ENCODE measurements around the gene JSRP1.

JSRP1 gene

DNA sequence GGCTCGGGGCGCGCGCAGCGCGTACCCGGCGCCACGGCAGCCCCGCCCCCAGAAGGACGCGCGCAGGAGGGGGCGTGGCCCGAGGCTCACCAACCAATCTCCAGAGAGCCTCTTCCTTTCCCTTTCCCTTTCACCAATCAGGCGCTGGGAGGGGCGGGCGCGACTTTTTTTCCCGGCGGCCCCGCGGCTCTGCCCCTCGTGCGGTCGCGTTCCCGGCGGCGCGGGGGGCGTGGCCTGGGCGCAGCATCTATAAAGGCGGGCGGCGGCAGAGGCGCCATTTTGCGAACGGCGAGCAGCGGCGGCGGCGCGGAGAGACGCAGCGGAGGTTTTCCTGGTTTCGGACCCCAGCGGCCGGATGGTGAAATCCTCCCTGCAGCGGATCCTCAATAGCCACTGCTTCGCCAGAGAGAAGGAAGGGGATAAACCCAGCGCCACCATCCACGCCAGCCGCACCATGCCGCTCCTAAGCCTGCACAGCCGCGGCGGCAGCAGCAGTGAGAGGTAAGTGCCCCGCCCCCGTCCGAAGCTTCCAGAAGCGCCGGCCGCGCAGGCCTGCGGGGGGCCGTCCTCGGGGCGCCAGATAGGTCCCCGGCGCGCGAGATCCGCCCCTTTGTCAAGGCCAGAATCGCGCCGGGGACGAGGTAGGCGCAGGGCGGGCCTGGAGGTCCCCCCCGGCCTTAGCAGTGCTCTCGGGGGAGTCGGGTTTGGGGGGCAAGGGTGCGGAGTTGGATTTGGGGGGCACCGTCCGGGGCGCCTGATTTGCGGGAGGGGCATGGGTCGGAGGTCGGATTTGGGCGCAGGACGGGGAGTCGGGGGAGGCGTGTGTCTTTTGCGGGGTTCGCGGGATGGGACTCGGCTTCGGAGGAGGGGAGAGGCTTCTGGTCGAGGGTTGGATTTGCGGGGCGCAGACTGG, 13.3 kb upstream of the JSRP1 start:
- CTCF ChIA-PET, result no interaction called here
- TF ChIP-seq ELF4 (IDR thresholded peaks at IDR 0.05) (peak; percentile 86), LEF1 (IDR thresholded peaks at IDR 0.05; ENCODE audit: borderline replicate concordance) (peak; percentile 73; the same call in 1 of the 2 replicates), ZNF384 (IDR thresholded peaks at IDR 0.05) (no peak)
- POLR2A ChIA-PET, result interaction anchor here (1.1 to 1.3 kb wide), 2 partner anchors 9 to 32 kb away, joined by 4 to 6 read pairs; no protein-coding TSS in a partner anchor
- peak; percentile 99 for DNase-seq (ENCODE audit: extremely low spot score)

DNA sequence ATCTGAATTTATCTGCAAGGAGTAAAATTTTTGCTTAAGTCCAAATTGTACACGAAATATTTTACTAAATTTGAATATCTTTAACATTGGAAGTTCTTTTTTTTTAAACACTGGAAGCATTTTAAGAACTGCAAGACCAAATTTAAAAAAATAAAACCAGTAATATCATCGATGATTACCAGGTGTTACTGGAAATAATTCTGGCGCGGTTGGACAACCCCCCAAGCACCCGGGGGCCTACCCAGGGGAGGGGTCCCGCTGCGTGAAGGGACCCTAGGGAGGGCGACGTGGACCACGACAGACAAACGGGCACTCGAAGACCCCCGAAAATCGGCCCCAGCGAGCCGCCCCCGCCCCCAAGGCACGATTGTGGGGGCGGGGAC, 12.6 kb upstream of the JSRP1 start:
- POLR2A ChIA-PET, result no interaction called here

DNA sequence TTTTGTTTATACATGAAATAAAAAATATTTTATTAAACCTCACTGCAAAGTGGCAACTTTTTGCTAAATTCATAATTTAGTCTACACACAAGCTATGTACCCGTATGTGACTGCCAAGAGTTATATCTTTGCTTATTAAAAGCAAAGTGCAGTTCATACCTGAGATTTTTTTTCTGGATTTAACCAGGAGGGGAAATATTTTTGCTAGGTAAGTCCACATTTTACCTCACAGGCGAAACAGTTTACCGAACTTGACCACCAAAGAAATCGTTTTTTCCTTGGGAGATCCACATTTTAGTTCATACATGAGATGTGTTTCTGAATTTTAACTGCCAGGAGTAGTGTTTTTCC, 12.2 kb upstream of the JSRP1 start:
- DNase-seq (ENCODE audit: extremely low spot score), result no peak
- POLR2A ChIA-PET, result interaction anchor here (0.7 kb wide), 1 partner anchor 9 kb away, joined by 3 read pairs; no protein-coding TSS in a partner anchor
- CTCF ChIA-PET, result no interaction called here
- TF ChIP-seq SP1 (IDR thresholded peaks at IDR 0.05), result no peak
- TF ChIP-seq TARDBP (IDR thresholded peaks at IDR 0.05), result no peak
- no peak for TF ChIP-seq SUZ12 (IDR thresholded peaks at IDR 0.05)
- TF ChIP-seq HDGF (IDR thresholded peaks at IDR 0.05; ENCODE audit: borderline replicate concordance), result no peak
- no peak for TF ChIP-seq BHLHE40 (IDR thresholded peaks at IDR 0.05; ENCODE audit: borderline replicate concordance)
- no peak for TF ChIP-seq NFRKB (IDR thresholded peaks at IDR 0.05)
- TF ChIP-seq, protein P1, sequence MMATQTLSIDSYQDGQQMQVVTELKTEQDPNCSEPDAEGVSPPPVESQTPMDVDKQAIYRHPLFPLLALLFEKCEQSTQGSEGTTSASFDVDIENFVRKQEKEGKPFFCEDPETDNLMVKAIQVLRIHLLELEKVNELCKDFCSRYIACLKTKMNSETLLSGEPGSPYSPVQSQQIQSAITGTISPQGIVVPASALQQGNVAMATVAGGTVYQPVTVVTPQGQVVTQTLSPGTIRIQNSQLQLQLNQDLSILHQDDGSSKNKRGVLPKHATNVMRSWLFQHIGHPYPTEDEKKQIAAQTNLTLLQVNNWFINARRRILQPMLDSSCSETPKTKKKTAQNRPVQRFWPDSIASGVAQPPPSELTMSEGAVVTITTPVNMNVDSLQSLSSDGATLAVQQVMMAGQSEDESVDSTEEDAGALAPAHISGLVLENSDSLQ (IDR thresholded peaks at IDR 0.05), result no peak
- no peak for TF ChIP-seq CTBP1 (IDR thresholded peaks at IDR 0.05; ENCODE audit: borderline replicate concordance)
- no peak for TF ChIP-seq ARNT (IDR thresholded peaks at IDR 0.05)
- no peak for TF ChIP-seq ZNF384 (IDR thresholded peaks at IDR 0.05)
- no peak for TF ChIP-seq FOXM1 (IDR thresholded peaks at IDR 0.05; ENCODE audit: borderline replicate concordance)
- TF ChIP-seq LEF1 (IDR thresholded peaks at IDR 0.05; ENCODE audit: borderline replicate concordance), result no peak
- no peak for TF ChIP-seq FOXK2 (IDR thresholded peaks at IDR 0.05)

More for the DNA sequence above, 12.6 kb upstream of the JSRP1 start:
- TF ChIP-seq SUZ12 (IDR thresholded peaks at IDR 0.05), result no peak
- TF ChIP-seq BHLHE40 (IDR thresholded peaks at IDR 0.05; ENCODE audit: borderline replicate concordance), result no peak
- TF ChIP-seq L3MBTL2 (conservative IDR thresholded peaks at IDR 0.05), result no peak
- no peak for TF ChIP-seq SP1 (IDR thresholded peaks at IDR 0.05)
- TF ChIP-seq FOXM1 (IDR thresholded peaks at IDR 0.05; ENCODE audit: borderline replicate concordance), result no peak; the same call in 1 of the 2 replicates
- no peak for TF ChIP-seq ARNT (IDR thresholded peaks at IDR 0.05)
- TF ChIP-seq LEF1 (IDR thresholded peaks at IDR 0.05; ENCODE audit: borderline replicate concordance), result no peak
- no peak for TF ChIP-seq HDGF (IDR thresholded peaks at IDR 0.05; ENCODE audit: borderline replicate concordance)
- no peak for TF ChIP-seq ELF4 (IDR thresholded peaks at IDR 0.05)
- TF ChIP-seq, protein P1 (IDR thresholded peaks at IDR 0.05), result no peak
- no peak for TF ChIP-seq FOXA1 (IDR thresholded peaks at IDR 0.05)
- no peak for TF ChIP-seq CTBP1 (IDR thresholded peaks at IDR 0.05; ENCODE audit: borderline replicate concordance)
- no peak for TF ChIP-seq ZNF384 (IDR thresholded peaks at IDR 0.05)
- no peak for TF ChIP-seq FOXK2 (IDR thresholded peaks at IDR 0.05)
- TF ChIP-seq TARDBP (IDR thresholded peaks at IDR 0.05), result no peak
- CTCF ChIA-PET, result no interaction called here
- DNase-seq (ENCODE audit: extremely low spot score), result no peak

DNA sequence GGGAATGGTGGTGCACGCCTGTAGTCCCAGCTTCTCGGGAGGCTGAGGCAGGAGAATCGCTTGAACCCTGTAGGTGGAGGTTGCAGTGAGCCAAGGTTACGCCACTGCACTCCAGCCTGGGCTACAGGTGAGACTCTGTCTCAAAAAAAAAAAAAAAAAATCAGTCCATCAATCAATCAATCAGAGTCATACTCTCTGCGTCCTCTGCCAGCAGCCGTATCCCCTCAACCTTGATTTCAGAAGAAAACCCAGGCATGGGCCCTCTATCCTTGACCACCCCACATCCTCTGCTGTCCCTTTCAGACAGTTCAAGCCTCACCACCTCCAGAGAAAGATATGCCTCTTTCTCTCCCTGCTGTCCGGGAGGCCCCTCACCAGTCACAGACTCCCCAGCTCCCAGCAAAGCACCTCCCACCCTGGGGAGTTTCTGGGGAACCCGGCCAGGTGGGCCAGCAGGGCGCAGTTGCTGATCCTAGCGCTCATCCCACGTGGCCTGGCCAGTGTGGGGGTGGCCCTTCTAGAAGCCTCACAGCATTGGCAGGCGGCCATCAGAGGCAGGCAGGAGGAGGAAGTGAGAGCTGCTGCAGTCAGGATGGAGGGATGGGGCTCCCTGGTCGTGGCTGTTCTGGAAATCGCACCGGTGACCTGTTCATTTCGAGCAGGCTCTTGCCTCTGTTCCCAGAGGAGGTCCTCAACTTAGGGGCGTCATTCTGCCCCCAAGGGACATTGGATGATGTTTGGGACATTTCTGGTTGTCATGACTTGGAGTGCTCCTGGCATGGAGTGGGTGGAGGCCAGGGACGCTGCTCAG, 10.2 kb upstream of the JSRP1 start:
- CTCF ChIA-PET, result interaction anchor here (1.2 kb wide), 1 partner anchor 36 kb away, joined by 3 read pairs; no protein-coding TSS in a partner anchor
- no peak for TF ChIP-seq TARDBP (IDR thresholded peaks at IDR 0.05)
- TF ChIP-seq, protein P1 (IDR thresholded peaks at IDR 0.05), result peak; percentile 68
- no peak for DNase-seq (ENCODE audit: extremely low spot score)
- POLR2A ChIA-PET, result no interaction called here

DNA sequence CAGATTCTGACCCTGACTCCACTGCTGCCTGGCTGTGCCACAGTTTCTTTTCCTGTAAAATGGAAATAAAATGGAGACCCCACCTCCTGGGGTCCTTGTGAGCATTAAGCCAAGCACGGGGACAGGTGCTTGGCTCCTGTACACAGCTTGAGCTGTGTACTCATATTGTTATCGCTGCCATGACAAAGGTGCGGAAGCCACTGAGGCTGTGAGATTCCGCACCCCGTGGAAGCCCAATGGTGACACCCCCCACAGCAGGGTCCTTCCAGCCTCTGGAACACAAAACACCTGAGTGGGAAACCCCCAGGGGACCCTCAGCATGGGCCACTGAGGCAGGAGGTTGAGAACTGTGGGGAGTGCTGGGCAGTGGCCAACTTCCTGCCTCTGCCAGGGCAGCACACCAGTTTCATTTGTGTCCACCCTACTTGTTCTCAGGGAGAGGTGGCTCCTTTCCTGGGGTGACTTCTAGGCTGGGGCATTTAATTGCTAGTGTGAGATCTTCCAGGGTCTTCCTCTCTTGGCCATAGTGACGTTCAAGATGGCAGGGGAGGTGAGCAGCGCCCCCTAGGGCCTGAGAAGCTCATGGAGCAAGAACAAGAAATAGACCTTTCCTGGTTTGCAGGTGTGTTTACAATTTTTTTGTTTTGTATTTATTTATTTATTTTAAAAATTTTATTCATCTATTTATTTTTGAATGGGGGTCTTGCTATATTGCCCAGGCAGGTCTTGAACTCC, 5.4 kb upstream of the JSRP1 start:
- DNase-seq (ENCODE audit: extremely low spot score), result no peak
- TF ChIP-seq SUZ12 (IDR thresholded peaks at IDR 0.05), result no peak
- no peak for TF ChIP-seq NFRKB (IDR thresholded peaks at IDR 0.05)
- CTCF ChIA-PET, result interaction anchor here (0.5 to 1.3 kb wide), 6 partner anchors 8 to 74 kb away, joined by 3 to 5 read pairs (median 4); partner anchors contain the start of genes LSM7 and SPPL2B
- POLR2A ChIA-PET, result interaction anchor here (0.6 kb wide), 1 partner anchor 23 kb away, joined by 4 read pairs; no protein-coding TSS in a partner anchor

Measured in HEK293T (cell line).